Hematopoietic multipotent progenitor cell (in vitro differentiated cells): ENCODE results near the gene LRP8. TPM values are rescaled to one million over a fixed set of nuclear protein-coding genes. Genes with fewer than 3 reads are reported as not detected.

Source experiments
- DNase-seq, 3 donors: peaks; one replicate each; pipeline ENCODE4 v3.0.0-alpha.2; 2011 to 2015; ENCODE audit warnings: low read depth in 2 of 3, low spot score in 2 of 3
- total RNA-seq: library from RNA; depleted of rRNA; stranded (reverse); fragments of >200 nt; gene quantifications from one replicate; pipeline ENCODE4 v1.2.3, GENCODE V29; 2012

Gene LRP8
- total RNA-seq, 1 donor, result 30.7 TPM

- DNase-seq, result no peak
Measured at GRCh38 chr1:53361541-53361961, 33.7 kb upstream of the LRP8 start.

GRCh38 chr1:53359934-53360276 is 32.0 kb upstream of the LRP8 start:
- no peak for DNase-seq

- DNase-seq, result no peak
Measured at GRCh38 chr1:53359225-53359933, 31.5 kb upstream of the LRP8 start.

GRCh38 chr1:53356637-53357036 is 28.8 kb upstream of the LRP8 start:
- no peak for DNase-seq

- no peak for DNase-seq
Measured at GRCh38 chr1:53354119-53354518, 26.2 kb upstream of the LRP8 start.

GRCh38 chr1:53352561-53352960 is 24.7 kb upstream of the LRP8 start:
- no peak for DNase-seq

- DNase-seq, result no peak
Measured at GRCh38 chr1:53350853-53351767, 23.2 kb upstream of the LRP8 start.

GRCh38 chr1:53349968-53350852 is 22.3 kb upstream of the LRP8 start:
- no peak for DNase-seq

GRCh38 chr1:53349369-53349835 is 21.5 kb upstream of the LRP8 start:
- DNase-seq, result no peak

GRCh38 chr1:53348486-53349368 is 20.9 kb upstream of the LRP8 start:
- DNase-seq, result no peak

GRCh38 chr1:53346814-53347176 is 18.9 kb upstream of the LRP8 start:
- no peak for DNase-seq

GRCh38 chr1:53345996-53346813 is 18.3 kb upstream of the LRP8 start:
- no peak for DNase-seq

- no peak for DNase-seq
Measured at GRCh38 chr1:53344921-53345838, 17.3 kb upstream of the LRP8 start.

- DNase-seq, result no peak
Measured at GRCh38 chr1:53343831-53344668, 16.2 kb upstream of the LRP8 start.

GRCh38 chr1:53342735-53343470 is 15.0 kb upstream of the LRP8 start:
- no peak for DNase-seq

- no peak for DNase-seq
Measured at GRCh38 chr1:53341961-53342707, 14.3 kb upstream of the LRP8 start.
